ENCODE measurements around the gene METTL8.

DNA sequence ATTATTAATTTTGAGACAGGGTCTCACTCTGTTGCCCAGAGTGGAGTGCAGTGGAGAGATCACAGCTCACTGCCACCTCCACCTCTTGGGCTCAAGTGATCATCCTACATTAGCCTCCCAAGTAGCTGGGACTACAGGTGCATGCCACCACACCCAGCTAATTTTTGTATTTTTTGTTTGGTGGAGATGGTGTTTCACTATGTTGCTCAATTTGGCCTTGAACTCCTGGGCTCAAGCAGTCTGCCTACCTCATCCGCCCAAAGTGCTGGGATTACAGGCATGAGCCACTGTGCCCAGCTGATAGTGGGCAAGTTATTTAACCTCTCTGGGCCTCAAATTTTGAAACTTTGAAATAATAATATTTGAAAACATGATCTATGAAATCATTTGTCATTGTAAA is 26.7 kb upstream of the METTL8 start:
- no peak for TF ChIP-seq CTCF (IDR thresholded peaks at IDR 0.05)
- TF ChIP-seq ATF2 (CRISPR knock-in tag; IDR thresholded peaks at IDR 0.05; ENCODE audit: borderline replicate concordance, low read depth): no peak
- TF ChIP-seq, protein P1, sequence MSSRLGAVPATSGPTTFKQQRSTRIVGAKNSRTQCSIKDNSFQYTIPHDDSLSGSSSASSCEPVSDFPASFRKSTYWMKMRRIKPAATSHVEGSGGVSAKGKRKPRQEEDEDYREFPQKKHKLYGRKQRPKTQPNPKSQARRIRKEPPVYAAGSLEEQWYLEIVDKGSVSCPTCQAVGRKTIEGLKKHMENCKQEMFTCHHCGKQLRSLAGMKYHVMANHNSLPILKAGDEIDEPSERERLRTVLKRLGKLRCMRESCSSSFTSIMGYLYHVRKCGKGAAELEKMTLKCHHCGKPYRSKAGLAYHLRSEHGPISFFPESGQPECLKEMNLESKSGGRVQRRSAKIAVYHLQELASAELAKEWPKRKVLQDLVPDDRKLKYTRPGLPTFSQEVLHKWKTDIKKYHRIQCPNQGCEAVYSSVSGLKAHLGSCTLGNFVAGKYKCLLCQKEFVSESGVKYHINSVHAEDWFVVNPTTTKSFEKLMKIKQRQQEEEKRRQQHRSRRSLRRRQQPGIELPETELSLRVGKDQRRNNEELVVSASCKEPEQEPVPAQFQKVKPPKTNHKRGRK (CRISPR knock-in tag; IDR thresholded peaks at IDR 0.05; ENCODE audit: borderline replicate concordance): no peak
- TF ChIP-seq TCF7 (CRISPR knock-in tag; IDR thresholded peaks at IDR 0.05; ENCODE audit: low read depth): no peak
- TF ChIP-seq KAT7 (CRISPR knock-in tag; IDR thresholded peaks at IDR 0.05; ENCODE audit: borderline replicate concordance): no peak

Measured in WTC11 (cell line).